SK-N-SH (cell line): Measurements from ENCODE around the gene CELSR1. TPM values are rescaled to one million over a fixed set of nuclear protein-coding genes. Genes with fewer than 3 reads are reported as not detected.

ENCODE experiments used
- CTCF ChIA-PET: fragments of 300-600, 350-600 bp; formaldehyde crosslinking; extraction: SDS; loops from one replicate; lab custom pipeline; 2021; lab: Yijun Ruan, JAX
- POLR2A ChIA-PET: fragments of 350-600 bp; sonication (Branson Sonifier 250); formaldehyde crosslinking; extraction: SDS; loops from one replicate; lab custom pipeline; 2020; ENCODE audit warnings: antibody characterized with exemption, inconsistent platforms; lab: Yijun Ruan, JAX
- DNase-seq: peaks from one replicate; pipeline ENCODE4 v3.0.0; 2012
- H2AFZ ChIP-seq: fragments of 200-600 bp; sonication (generic); 2 replicates; pipeline ENCODE4 v1.8.1; 2016; ENCODE audit warnings: antibody characterized with exemption, mild to moderate bottlenecking, low read depth
- H3F3A ChIP-seq: fragments of 200-600 bp; sonication (generic); replicated peaks from 2 replicates; pipeline ENCODE3; 2016; ENCODE audit warnings: antibody characterized with exemption, mild to moderate bottlenecking; ENCODE audit not compliant: insufficient read depth
- H3K27ac ChIP-seq, 2 experiments: fragments of 200-500 bp in 1 of 2; fragments of 200-600 bp in 1 of 2; sonication (Bioruptor generic) in 1 of 2; sonication (generic), shearing (Covaris generic) in 1 of 2; 2 replicates each; pipeline versions ENCODE4 v1.5.1 to v1.6.1; 2014 to 2016; ENCODE audit warnings: low read depth in 2 of 2, inconsistent platforms in 1 of 2, low read length in 1 of 2, mild to moderate bottlenecking in 1 of 2, mixed read lengths in 1 of 2
- H3K27me3 ChIP-seq: fragments of 200-600 bp; sonication (generic), shearing (Covaris generic); 2 replicates; pipeline ENCODE4 v1.6.1; 2016; ENCODE audit warnings: mixed run types; ENCODE audit not compliant: insufficient read depth
- H3K36me3 ChIP-seq, 2 experiments: fragments of 200-500 bp in 1 of 2; fragments of 200-600 bp in 1 of 2; sonication (Bioruptor generic) in 1 of 2; sonication (generic) in 1 of 2; replicated peaks in 1 of 2; 2 replicates each; pipeline versions ENCODE3 to v1.5.1; 2014 to 2016; ENCODE audit warnings: low read length in 1 of 2, mild to moderate bottlenecking in 1 of 2; ENCODE audit not compliant: insufficient read depth in 2 of 2, control insufficient read depth in 1 of 2
- H3K4me1 ChIP-seq, 2 experiments: fragments of 200-500 bp in 1 of 2; fragments of 200-600 bp in 1 of 2; sonication (Bioruptor generic) in 1 of 2; sonication (generic), shearing (Covaris generic) in 1 of 2; 2 replicates each; pipeline versions ENCODE4 v1.5.1 to v1.6.1; 2014 to 2016; ENCODE audit warnings: low read depth in 1 of 2, low read length in 1 of 2, mixed run types in 1 of 2; ENCODE audit not compliant: insufficient read depth in 2 of 2, control insufficient read depth in 1 of 2
- H3K4me2 ChIP-seq: fragments of 200-600 bp; sonication (generic), shearing (Covaris generic); 2 replicates; pipeline ENCODE4 v1.6.1; 2017; ENCODE audit warnings: mixed run types
- H3K4me3 ChIP-seq, 2 experiments: fragments of 200-500 bp in 1 of 2; fragments of 200-600 bp in 1 of 2; sonication (Bioruptor generic) in 1 of 2; sonication (generic), shearing (Covaris generic) in 1 of 2; 2 replicates each; pipeline versions ENCODE4 v1.5.1 to v1.8.1; 2014 to 2016; ENCODE audit warnings: low read depth in 2 of 2, inconsistent platforms in 1 of 2, low read length in 1 of 2, mild to moderate bottlenecking in 1 of 2, mixed read lengths in 1 of 2, moderate library complexity in 1 of 2
- H3K79me2 ChIP-seq: fragments of 200-600 bp; sonication (generic); 2 replicates; pipeline ENCODE4 v1.8.1; 2017; ENCODE audit warnings: mild to moderate bottlenecking; ENCODE audit not compliant: insufficient read depth
- H3K9ac ChIP-seq: fragments of 200-600 bp; sonication (generic); 2 replicates; pipeline ENCODE4 v1.6.1; 2017; ENCODE audit warnings: mixed run types
- H3K9me2 ChIP-seq: fragments of 200-600 bp; sonication (generic); 2 replicates; pipeline ENCODE4 v1.6.1; 2017; ENCODE audit warnings: mixed run types
- H3K9me3 ChIP-seq: fragments of 200-600 bp; sonication (generic); 2 replicates; pipeline ENCODE4 v1.6.1; 2017; ENCODE audit warnings: mixed run types, mild to moderate bottlenecking, moderate library complexity
- H4K20me1 ChIP-seq: fragments of 200-600 bp; sonication (generic); 2 replicates; pipeline ENCODE4 v1.6.1; 2017; ENCODE audit warnings: mild to moderate bottlenecking, mixed run types; ENCODE audit not compliant: insufficient read depth
- CHD2 ChIP-seq: fragments of 150-350 bp; IDR thresholded peaks from 2 replicates; pipeline ENCODE4 v1.6.1; 2018; ENCODE audit warnings: low read length; ENCODE audit not compliant: partially characterized antibody
- EP300 ChIP-seq, 2 experiments: IDR thresholded peaks; 2 replicates each; pipeline versions ENCODE4 v1.4.0 to v1.6.1; 2012; ENCODE audit warnings: borderline replicate concordance in 1 of 2, low read depth in 1 of 2, low read length in 1 of 2
- FOSL2 ChIP-seq: IDR thresholded peaks from 2 replicates; pipeline ENCODE4 v1.4.0; 2012; ENCODE audit warnings: low read depth, mild to moderate bottlenecking, moderate library complexity, borderline replicate concordance
- FOXM1 ChIP-seq: IDR thresholded peaks from 2 replicates; pipeline ENCODE4 v1.4.0; 2012; ENCODE audit warnings: low read depth, mild to moderate bottlenecking
- GABPA ChIP-seq: IDR thresholded peaks from 2 replicates; pipeline ENCODE4 v1.4.0; 2012; ENCODE audit warnings: low read depth, mild to moderate bottlenecking
- MEF2A ChIP-seq: IDR thresholded peaks from 2 replicates; pipeline ENCODE4 v1.4.0; 2012; ENCODE audit warnings: low read depth, borderline replicate concordance
- MXI1 ChIP-seq: IDR thresholded peaks from 2 replicates; pipeline ENCODE4 v1.6.1; 2012; ENCODE audit warnings: mild to moderate bottlenecking, low read depth, low read length, improper control_type of control experiment
- NFIC ChIP-seq: IDR thresholded peaks from 2 replicates; pipeline ENCODE4 v1.4.0; 2012; ENCODE audit warnings: borderline replicate concordance
- NRF1 ChIP-seq: IDR thresholded peaks from 2 replicates; pipeline ENCODE4 v1.6.1; 2012; ENCODE audit warnings: low read depth, mild to moderate bottlenecking, low read length
- PBX3 ChIP-seq: IDR thresholded peaks from 2 replicates; pipeline ENCODE4; 2012
- POLR2AphosphoS5 ChIP-seq: IDR thresholded peaks from 2 replicates; pipeline ENCODE4 v1.6.1; 2012; ENCODE audit warnings: low read depth, low read length
- RAD21 ChIP-seq: IDR thresholded peaks from 2 replicates; pipeline ENCODE4 v1.6.1; 2012; ENCODE audit warnings: mild to moderate bottlenecking, low read length
- REST ChIP-seq: IDR thresholded peaks from 2 replicates; pipeline ENCODE4 v1.6.1; 2012; ENCODE audit warnings: mild to moderate bottlenecking, low read depth, low read length, moderate library complexity
- RFX5 ChIP-seq: IDR thresholded peaks from 2 replicates; pipeline ENCODE4 v1.6.1; 2012; ENCODE audit warnings: mild to moderate bottlenecking, improper control_type of control experiment, low read length
- RXRA ChIP-seq: IDR thresholded peaks from 2 replicates; pipeline ENCODE4 v1.4.0; 2012; ENCODE audit warnings: low read depth, mild to moderate bottlenecking, borderline replicate concordance
- SIN3A ChIP-seq: IDR thresholded peaks from 2 replicates; pipeline ENCODE4 v1.6.1; 2012; ENCODE audit warnings: low read depth, mild to moderate bottlenecking, low read length, moderate library complexity, borderline replicate concordance
- SMC3 ChIP-seq: IDR thresholded peaks from 2 replicates; pipeline ENCODE4 v1.6.1; 2012; ENCODE audit warnings: low read depth, low read length, improper control_type of control experiment
- TEAD4 ChIP-seq: IDR thresholded peaks from 2 replicates; pipeline ENCODE4 v1.4.0; 2012; ENCODE audit warnings: mild to moderate bottlenecking, borderline replicate concordance; ENCODE audit not compliant: insufficient read depth
- USF2 ChIP-seq: fragments of 150-350 bp; IDR thresholded peaks from 2 replicates; pipeline ENCODE4 v1.6.1; 2017; ENCODE audit warnings: antibody characterized with exemption, low read length, low read depth, borderline replicate concordance
- ZBTB33 ChIP-seq: IDR thresholded peaks from 2 replicates; pipeline ENCODE4 v1.4.0; 2012; ENCODE audit warnings: low read depth, borderline replicate concordance
- WGBS: methylation state at CpG from one replicate; pipeline ENCODE4 v1.1.6; 2017; ENCODE audit warnings: low lambda C conversion rate; 5-methylcytosine and 5-hydroxymethylcytosine counted together
- polyA plus RNA-seq, 3 experiments: library from polyadenylated mRNA; depleted of rRNA; stranded (reverse); fragments of >200 nt; gene quantifications; 2 replicates each; pipeline ENCODE4 v1.2.3, GENCODE V29; 2012

Gene CELSR1
- polyA plus RNA-seq, 1 of the 3 experiments (the other 2 are of a cell fraction): 5.0 TPM

- Histone ChIP-seq H3K9me3 (no peaks in the 10 kb centered on the region), H3K4me3 (no peak overlapping the region), H3K9me2 (no peaks in the 10 kb centered on the region), H3F3A (peaks cover 3% of the 10 kb centered on the region), H2AFZ (no peak overlapping the region), H3K36me3 (no peaks in the 10 kb centered on the region), H3K4me2 (no peak overlapping the region), H3K9ac (no peak overlapping the region), H4K20me1 (no peaks in the 10 kb centered on the region), H3K4me1 (peaks cover 0 to 33% of the 10 kb centered on the region in 2 experiments; a peak in 3 of 4 replicates), H3K27me3 (no peaks in the 10 kb centered on the region), H3K27ac (no peak overlapping the region), H3K79me2 (peaks cover 4% of the 10 kb centered on the region)
- no peak for TF ChIP-seq MEF2A
- no peak for TF ChIP-seq CHD2
- TF ChIP-seq MXI1: no peak
- no peak for TF ChIP-seq POLR2AphosphoS5
- no peak for TF ChIP-seq EP300 (IDR thresholded peaks at IDR 0.05; ENCODE audit: borderline replicate concordance in 1 of 2, low read depth in 1 of 2, low read length in 1 of 2)
- no peak for TF ChIP-seq RFX5
- no peak for TF ChIP-seq RXRA
- TF ChIP-seq SIN3A: no peak
- TF ChIP-seq NFIC: no peak
- TF ChIP-seq RAD21: no peak
- TF ChIP-seq SMC3: no peak
- no peak for TF ChIP-seq PBX3
- TF ChIP-seq USF2: no peak
- no peak for TF ChIP-seq GABPA
- 97% methylated on average over 11 of the region's 13 CpGs for WGBS
- POLR2A ChIA-PET: no interaction called here
- no peak for DNase-seq
- CTCF ChIA-PET: interaction anchor here (1.4 kb wide), 1 partner anchor 14 kb away, joined by 3 read pairs; no protein-coding TSS in a partner anchor
These were observed 43.6 kb upstream of the CELSR1 start for GRCh38 chr22:46580940-46581537.

GRCh38 chr22:46579751-46580449 is 42.5 kb upstream of the CELSR1 start:
- Histone ChIP-seq H4K20me1 (no peaks in the 10 kb centered on the region), H2AFZ (no peak overlapping the region), H3K36me3 (no peaks in the 10 kb centered on the region), H3K4me2 (no peak overlapping the region), H3K9me2 (no peaks in the 10 kb centered on the region), H3K9me3 (no peaks in the 10 kb centered on the region), H3K4me3 (no peak overlapping the region), H3K9ac (no peak overlapping the region), H3K27me3 (no peaks in the 10 kb centered on the region), H3K27ac (no peak overlapping the region), H3K4me1 (peaks cover 0 to 45% of the 10 kb centered on the region in 2 experiments; a peak in 3 of 4 replicates), H3F3A (peaks cover 4% of the 10 kb centered on the region), H3K79me2 (peaks cover 4% of the 10 kb centered on the region)
- ChIA-PET CTCF (interaction anchor here (1.2 to 1.4 kb wide), 2 partner anchors 15 to 16 kb away, joined by 3 to 4 read pairs; no protein-coding TSS in a partner anchor), POLR2A (no interaction called here)
- 97% methylated on average over 5 of the region's 14 CpGs for WGBS
- no peak for DNase-seq
- no peak for TF ChIP-seq REST
- TF ChIP-seq NRF1: no peak
- TF ChIP-seq FOXM1: no peak
- TF ChIP-seq ZBTB33: no peak
- TF ChIP-seq GABPA: no peak
- TF ChIP-seq FOSL2: no peak
- no peak for TF ChIP-seq TEAD4
